ENCODE measurements around the gene NHLRC2.
A peak's percentile ranks its signal among the peaks of the same experiment; 100 is the strongest.

Gene NHLRC2

DNA sequence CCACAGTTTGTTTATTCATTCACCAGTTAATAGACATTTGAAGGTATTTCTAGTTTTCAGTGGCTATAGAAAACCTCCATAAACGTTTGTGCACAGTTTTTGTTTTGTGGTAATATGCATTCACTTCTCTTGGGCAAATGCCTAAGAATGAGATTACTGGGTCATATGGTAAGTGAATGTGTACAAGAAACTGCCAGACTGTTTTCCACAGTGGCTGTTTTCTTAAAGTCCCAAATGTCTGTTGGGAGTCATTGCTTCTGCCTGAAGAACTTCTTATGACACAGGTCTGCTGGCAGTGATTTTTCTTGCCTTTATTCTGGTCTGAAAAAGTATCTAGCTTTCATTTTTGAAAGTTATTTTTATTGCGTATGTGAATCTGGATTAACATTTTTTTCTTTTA, 35.5 kb downstream of the NHLRC2 start:
- CTCF ChIA-PET = no interaction called here
- POLR2A ChIA-PET (ENCODE audit: low non-redundant PET) = no interaction called here
- TF ChIP-seq, protein P1, sequence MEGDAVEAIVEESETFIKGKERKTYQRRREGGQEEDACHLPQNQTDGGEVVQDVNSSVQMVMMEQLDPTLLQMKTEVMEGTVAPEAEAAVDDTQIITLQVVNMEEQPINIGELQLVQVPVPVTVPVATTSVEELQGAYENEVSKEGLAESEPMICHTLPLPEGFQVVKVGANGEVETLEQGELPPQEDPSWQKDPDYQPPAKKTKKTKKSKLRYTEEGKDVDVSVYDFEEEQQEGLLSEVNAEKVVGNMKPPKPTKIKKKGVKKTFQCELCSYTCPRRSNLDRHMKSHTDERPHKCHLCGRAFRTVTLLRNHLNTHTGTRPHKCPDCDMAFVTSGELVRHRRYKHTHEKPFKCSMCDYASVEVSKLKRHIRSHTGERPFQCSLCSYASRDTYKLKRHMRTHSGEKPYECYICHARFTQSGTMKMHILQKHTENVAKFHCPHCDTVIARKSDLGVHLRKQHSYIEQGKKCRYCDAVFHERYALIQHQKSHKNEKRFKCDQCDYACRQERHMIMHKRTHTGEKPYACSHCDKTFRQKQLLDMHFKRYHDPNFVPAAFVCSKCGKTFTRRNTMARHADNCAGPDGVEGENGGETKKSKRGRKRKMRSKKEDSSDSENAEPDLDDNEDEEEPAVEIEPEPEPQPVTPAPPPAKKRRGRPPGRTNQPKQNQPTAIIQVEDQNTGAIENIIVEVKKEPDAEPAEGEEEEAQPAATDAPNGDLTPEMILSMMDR (conservative IDR thresholded peaks at IDR 0.05; ENCODE audit: low read depth) = no peak
- no peak overlapping the region for H3K27ac ChIP-seq
- no peak for DNase-seq (ENCODE audit: low spot score)

DNA sequence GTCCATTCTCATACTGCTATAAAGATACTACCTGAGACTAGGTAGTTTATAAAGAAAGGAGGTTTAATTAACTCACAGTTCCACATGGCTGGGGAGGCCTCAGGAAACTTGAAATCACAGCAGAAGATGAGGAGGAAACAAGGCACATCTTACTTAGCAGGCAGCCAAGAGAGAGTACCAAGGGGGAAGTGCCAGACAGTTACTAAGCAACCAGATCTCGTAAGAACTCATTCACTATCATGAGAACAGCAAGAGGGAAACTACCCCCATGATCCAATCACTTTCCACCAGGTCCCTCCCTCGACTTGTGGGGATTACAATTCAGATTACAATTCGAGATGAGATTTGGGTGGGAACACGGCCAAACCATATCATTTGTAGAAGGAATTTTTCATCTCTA, 36.3 kb downstream of the NHLRC2 start:
- no peak for DNase-seq (ENCODE audit: low spot score)
- ChIA-PET POLR2A (ENCODE audit: low non-redundant PET) (no interaction called here), CTCF (interaction anchor here (0.5 kb wide), 2 partner anchors 90 to 157 kb away, joined by 3 to 4 read pairs; no protein-coding TSS in a partner anchor)
- TF ChIP-seq, protein P1 (conservative IDR thresholded peaks at IDR 0.05; ENCODE audit: low read depth) = no peak
- H3K27ac ChIP-seq = no peak overlapping the region

GRCh38 chr10:113891476-113891875, 37.0 kb downstream of the NHLRC2 start:
- POLR2A ChIA-PET (ENCODE audit: low non-redundant PET) = no interaction called here
- TF ChIP-seq, protein P1 (conservative IDR thresholded peaks at IDR 0.05; ENCODE audit: low read depth) = no peak
- no peak overlapping the region for H3K27ac ChIP-seq
- no peak for DNase-seq (ENCODE audit: low spot score)
- CTCF ChIA-PET = interaction anchor here (0.5 to 1.2 kb wide), 5 partner anchors 27 to 1826 kb away, joined by 3 to 6 read pairs (median 4); no protein-coding TSS in a partner anchor

GRCh38 chr10:113893570-113893969, 39.1 kb downstream of the NHLRC2 start:
- DNase-seq (ENCODE audit: low spot score) = no peak
- ChIA-PET CTCF (no interaction called here), POLR2A (ENCODE audit: low non-redundant PET) (no interaction called here)
- TF ChIP-seq, protein P1 (conservative IDR thresholded peaks at IDR 0.05; ENCODE audit: low read depth) = no peak
- no peak overlapping the region for H3K27ac ChIP-seq

GRCh38 chr10:113894581-113894980, 40.1 kb downstream of the NHLRC2 start:
- ChIA-PET POLR2A (ENCODE audit: low non-redundant PET) (no interaction called here), CTCF (no interaction called here)
- TF ChIP-seq, protein P1 (conservative IDR thresholded peaks at IDR 0.05; ENCODE audit: low read depth) = no peak

GRCh38 chr10:113895018-113895417, 40.6 kb downstream of the NHLRC2 start:
- POLR2A ChIA-PET (ENCODE audit: low non-redundant PET) = no interaction called here
- no peak overlapping the region for H3K27ac ChIP-seq
- TF ChIP-seq, protein P1 (conservative IDR thresholded peaks at IDR 0.05; ENCODE audit: low read depth) = no peak
- peak; percentile 83 for DNase-seq (ENCODE audit: low spot score)
- CTCF ChIA-PET = interaction anchor here (0.6 kb wide), 1 partner anchor 84 kb away, joined by 3 read pairs; no protein-coding TSS in a partner anchor

More at GRCh38 chr10:113894581-113894980, 40.1 kb downstream of the NHLRC2 start:
- DNase-seq (ENCODE audit: low spot score) = no peak
- H3K27ac ChIP-seq = no peak overlapping the region

Measured in RWPE1 (cell line).